DMS 273 treated with DMSO at 0.1 percent for 48 hours (cell line): ENCODE results near the gene HDAC5.
"Not testable (repeated sequence)": the region's sequence is repeated elsewhere in the genome, so short reads cannot be mapped to it uniquely, and the experiment has no call there.

Experiments used
- DNase-seq: peaks from one replicate; lab custom pipeline; 2025; lab: John Stamatoyannopoulos, UW

The HDAC5 gene

GRCh38 chr17:44110823-44111633 lies 12.4 kb downstream of the HDAC5 start:
- peak; percentile 83 for DNase-seq

- no peak for DNase-seq
These were observed 13.3 kb downstream of the HDAC5 start for GRCh38 chr17:44110011-44110686.

GRCh38 chr17:44109312-44109630 lies 14.2 kb downstream of the HDAC5 start:
- no peak for DNase-seq

DNA sequence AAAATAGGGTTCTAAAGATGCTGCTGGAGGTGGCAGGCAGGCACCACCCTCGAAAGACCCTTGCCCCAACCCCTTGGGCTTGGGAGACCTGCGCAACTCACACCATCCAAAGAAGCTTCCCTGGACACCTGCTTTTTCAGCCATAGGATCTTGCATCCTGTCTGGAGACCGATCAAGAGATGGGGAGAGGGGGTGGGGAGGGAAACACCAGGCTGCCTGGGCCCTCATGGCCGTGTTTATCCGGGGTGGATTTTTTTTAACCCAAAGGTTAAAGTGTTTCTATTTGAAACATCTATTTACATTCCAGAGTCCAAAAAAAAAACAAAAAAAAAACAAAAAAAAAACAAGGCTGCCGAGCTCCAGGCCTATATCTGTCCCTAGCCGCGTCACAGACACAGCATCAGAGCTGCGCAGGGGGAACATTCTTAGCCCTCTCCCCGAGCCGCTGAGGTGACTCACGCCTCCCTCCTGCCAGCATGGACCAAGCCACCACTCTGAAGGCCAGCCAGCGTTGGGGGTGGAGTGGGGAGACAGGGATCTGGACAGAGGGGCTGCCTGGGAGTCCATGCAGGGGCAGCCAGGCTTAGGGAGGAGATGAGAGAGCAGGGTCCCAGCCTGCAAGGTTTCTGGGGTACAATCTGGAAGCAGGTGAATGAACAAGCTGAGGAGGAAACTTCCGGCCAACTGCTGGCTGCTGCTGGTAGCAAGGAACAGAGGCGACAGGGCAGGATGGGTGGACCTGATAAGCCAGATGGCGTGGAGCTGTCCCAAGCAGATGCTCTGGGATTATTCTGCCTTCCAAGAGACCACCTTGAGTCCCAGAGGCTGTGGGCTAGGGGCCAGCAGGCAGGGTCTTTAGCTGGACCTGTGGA lies 14.8 kb downstream of the HDAC5 start:
- DNase-seq = no peak

DNA sequence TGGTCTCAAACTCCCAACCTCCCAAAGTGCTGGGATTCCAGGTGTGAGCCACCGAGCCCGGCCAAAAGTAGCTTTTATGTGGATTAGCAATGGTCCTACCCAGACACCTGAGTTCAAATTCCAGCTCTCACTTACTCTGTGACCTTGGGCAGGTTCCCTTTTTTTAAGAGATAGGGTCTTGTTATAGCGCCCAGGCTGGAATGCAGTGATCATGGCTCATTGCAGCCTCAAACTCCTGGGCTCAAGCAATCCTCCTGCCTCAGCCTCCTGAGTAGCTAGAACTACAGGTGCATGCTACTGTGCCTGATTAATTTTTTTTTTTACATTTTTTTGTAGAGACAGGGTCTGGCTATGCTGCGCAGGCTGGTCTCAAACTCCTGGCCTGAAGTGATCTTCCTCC lies 16.6 kb downstream of the HDAC5 start:
- no peak for DNase-seq

- no peak for DNase-seq
These were observed 17.5 kb downstream of the HDAC5 start for GRCh38 chr17:44105941-44106340.

DNA sequence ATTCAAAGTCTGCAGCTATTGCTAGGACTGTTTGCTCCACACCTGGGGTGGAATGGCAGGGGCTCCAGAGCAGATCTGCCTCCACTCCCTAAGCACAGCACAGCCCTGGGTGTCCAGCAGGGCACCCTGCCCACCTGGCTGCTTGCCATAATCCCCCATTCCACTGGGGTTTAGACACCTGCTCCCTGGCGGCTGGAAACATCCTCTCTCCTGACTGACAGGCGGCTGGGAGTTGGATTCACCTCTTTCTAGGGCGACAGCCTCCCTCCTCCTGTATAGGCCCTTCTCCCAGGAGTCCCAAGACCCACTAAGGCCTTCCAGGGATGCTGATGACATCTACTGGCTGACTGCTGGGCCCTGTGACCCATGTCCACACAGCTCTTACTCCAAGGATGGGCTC lies 18.0 kb downstream of the HDAC5 start:
- no peak for DNase-seq

- DNase-seq = no peak
These were observed 20.4 kb downstream of the HDAC5 start for GRCh38 chr17:44102849-44103622.

GRCh38 chr17:44101858-44102257 lies 21.6 kb downstream of the HDAC5 start:
- not testable (repeated sequence) for DNase-seq

DNA sequence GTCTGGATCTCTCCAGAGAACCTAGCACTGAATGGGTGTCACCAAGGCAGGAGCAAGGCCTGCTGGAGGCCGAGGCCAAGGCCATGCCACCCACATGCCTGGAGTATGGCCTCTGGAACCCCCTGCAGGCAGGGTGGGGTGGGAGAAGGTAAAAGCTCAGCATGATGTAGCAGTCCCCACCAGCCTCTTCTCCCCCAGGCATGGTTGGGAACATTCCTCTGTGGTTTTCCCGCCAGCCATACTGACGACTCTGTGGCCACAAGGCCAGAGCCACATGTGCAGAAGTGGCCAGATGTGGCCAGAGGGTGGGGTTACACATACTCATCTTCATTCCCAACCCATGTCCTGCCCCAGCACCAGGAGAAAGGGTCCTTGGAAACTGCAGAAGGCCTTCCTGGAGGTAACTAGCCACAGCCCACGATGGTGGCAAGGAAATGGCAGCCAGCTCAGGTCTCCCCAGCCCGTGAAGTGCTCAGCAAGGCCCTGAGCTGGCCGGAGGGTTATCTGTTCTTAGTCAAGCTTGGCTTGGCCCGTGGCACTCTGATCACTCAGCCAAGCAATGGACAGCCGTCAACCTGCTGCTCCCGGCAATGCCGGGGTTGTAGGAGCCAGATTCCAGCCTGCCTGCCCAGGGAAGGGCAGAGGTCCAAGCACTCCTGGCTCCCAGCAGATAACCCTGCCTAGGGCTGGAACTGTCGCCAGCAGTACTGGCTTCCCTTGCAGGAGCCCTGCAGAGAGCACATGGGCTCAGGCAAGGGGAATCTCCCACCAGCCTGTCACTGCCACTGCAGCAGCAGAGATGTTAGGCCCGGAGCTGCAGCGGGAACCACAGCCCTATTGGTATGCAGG lies 26.1 kb downstream of the HDAC5 start:
- no peak for DNase-seq

DNA sequence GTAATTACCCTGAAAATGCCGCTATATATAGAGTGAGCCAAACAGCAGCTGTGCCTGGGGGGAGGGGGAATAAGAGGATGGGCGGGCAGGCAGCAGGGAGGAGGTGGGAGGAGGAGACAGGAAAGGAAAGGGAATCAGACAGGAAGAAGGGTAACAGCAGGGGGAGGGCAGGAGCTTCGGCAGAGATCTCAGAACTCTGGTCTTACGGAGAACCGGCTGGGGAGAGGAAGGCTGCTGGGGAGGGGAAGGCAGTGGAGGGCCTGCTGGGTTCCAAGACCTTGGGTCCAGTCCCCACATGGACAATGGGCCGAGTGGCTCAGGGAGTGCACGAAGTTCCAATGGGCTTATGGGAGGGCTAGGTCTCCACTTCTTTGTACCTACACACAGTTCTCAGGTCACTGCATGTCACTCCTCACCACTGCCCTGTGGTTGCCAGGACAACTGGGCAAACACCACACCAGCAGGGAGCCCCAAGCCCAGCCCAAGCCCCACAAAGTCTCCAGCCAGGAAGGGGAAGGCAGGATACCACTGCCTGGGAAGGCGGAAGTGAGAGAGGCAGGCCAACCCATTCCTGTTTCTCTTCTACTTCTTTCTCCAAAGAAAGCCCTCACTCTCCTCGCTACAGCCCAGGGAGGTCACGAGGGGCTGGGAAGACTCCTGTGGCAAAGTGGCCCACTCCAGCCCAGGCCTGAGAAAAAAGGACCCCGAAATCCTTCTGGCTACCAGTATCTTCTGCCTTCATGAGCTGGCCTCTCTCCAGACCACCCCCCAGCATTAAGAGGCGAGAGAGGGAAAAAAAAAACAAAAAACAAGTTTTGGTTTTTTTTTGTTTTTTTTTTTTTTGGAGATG lies 27.6 kb downstream of the HDAC5 start:
- peak; percentile 94 for DNase-seq

GRCh38 chr17:44095388-44095646 lies 28.1 kb downstream of the HDAC5 start:
- DNase-seq = no peak

- DNase-seq = no peak
These were observed 28.6 kb downstream of the HDAC5 start for GRCh38 chr17:44094701-44095387.

DNA sequence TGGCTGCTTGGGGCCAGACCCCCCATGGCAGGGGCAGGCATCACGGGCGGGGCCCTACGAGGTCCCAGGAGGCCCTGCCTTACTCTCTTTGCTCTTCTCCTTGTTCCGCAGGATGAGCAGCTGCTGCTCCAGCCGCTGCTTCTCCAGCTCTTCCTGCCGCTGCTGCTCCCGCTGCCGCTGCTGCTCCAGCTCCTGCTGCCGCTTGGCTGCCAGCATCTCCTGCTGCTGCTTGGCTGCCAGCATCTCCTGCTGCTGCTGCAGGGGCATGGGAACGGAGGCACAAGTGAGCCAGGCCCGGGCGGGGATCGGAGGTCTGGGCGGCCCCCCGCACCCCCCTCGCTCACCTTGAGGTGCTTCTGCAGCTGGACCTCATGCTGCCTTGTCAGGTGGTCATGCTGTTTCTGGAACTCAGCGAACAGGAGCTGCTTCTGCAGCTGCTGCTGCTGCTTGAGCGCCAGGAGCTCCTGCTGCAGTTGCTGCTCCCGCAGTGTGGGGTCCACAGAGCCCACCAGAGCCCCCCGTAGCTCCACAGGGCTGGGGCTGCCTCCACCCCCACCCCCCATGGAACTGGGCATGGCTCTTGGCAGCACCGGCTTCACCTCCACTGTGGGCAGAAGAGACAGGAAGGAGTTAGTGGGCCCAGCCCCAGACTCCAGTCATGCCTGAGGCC lies 30.1 kb downstream of the HDAC5 start:
- no peak for DNase-seq

- no peak for DNase-seq
These were observed 31.4 kb downstream of the HDAC5 start for GRCh38 chr17:44092051-44092450.

DNA sequence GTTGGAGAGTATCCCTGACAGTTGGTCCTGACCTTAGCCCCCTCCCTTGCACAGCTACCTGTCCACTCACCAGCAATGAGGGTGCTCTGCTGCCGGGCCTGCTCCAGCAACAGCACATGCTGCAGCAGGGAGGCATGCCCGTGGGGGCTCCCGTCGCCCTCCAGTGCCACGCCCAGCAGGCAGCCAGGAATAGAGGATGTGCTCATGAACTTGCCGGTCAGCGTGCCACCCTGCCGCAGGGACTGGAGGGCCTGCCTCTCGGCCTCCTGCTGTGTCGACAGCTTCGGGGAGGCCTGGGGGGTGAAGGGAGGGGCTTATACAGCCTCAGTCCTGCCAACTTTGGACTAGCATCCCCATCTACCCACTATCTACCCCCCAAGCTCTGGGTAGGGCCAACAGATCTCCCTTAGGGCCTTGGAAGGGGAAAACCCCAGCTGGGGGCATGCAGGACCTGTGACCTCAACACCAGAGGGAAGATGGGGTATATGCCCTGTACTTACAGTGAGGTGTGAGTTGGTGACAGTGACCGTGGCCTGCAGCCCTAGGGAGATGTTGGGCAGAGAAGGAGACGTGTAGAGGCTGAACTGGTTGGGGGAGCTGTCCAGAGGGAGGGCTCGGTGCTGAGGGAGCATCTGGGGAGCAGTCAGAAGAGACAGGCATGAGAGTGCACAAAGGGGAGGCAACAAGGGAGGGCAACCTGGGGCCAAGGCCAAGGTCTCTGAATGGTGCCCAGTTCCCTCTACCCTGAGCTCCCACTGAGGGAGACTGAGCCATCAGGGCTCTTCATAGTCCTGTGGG lies 32.0 kb downstream of the HDAC5 start:
- no peak for DNase-seq

- no peak for DNase-seq
These were observed 35.2 kb downstream of the HDAC5 start for GRCh38 chr17:44088254-44088653.

GRCh38 chr17:44087319-44087718 lies 36.1 kb downstream of the HDAC5 start:
- DNase-seq = no peak
